ENCODE data around the gene ARAP1. TPM values are rescaled to one million over a fixed set of nuclear protein-coding genes. Genes with fewer than 3 reads are reported as not detected.
A peak's percentile ranks its signal among the peaks of the same experiment; 100 is the strongest.

ARAP1 gene
- total RNA-seq, 2 donors from 2014 or later = 70.4 to 89.8 TPM

DNA sequence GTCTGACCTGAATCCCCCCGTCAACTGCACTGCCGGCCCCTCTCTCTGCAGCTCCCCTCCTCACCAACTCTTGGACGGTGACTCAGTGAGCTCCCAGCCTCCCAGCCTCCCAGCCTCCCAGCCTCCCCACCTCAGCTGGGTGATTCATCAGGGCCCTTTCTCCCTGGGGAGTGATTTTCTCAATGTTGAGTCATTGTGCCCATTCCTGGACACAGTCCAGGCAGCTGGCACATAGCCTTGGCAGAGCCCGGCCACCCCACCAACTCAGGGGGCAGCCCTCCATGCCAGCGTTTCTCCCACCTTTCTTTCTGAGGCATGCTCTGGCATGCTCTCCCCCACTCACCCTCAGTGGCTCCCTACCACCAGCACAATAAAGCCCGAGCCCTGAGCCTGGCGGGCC lies 108.7 kb downstream of the ARAP1 start:
- no peak overlapping the region for H3K4me3 ChIP-seq
- TF ChIP-seq CTCF (IDR thresholded peaks at IDR 0.05) = no peak
- intact Hi-C loops (cut with DNase I) = loop anchor here (2.0 to 5.0 kb wide), 2 partner anchors 57 to 171 kb away; no protein-coding TSS in a partner anchor
- DNase-seq = no peak
- H3K4me1 ChIP-seq = peaks cover 10% of the 10 kb centered on the region
- no peaks in the 10 kb centered on the region for H3K36me3 ChIP-seq
- H3K9ac ChIP-seq (ENCODE audit: low read depth in 2 of 2, low read length in 2 of 2) = no peak overlapping the region
- no peak overlapping the region for H3K27ac ChIP-seq
- no peaks in the 10 kb centered on the region for H3K9me3 ChIP-seq
- peaks cover 10% of the 10 kb centered on the region for H3K27me3 ChIP-seq

DNA sequence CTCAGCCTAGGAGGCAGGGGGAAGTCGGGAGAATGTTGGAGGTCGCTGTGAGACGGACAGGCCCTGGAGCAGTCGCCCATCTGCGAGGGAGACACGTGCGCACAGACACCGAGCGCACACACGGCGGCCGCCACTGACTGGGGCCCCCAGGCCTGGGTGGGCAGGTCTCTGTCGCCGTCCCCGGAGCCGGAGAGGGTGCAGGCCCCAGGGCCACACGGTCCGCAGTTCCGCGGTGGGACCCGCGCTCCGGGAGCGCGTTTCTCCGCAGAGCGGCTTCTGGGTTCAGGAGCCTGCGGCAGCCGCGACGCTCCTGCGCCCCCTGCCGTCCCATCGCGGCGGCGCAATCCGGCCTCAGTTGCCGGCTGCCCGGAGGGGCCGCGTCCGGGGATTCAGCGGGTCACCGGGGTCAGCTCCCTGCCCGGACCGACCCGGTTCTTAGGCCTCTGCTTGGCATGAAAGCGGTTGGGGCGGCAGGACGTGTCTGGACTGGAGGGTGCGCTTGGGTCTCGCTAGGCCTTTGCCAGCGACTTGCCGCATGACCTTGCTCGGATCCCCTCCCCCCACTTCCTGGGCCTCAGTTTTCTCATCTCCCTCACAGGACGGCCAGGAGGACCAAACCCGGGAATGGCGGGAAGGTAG lies 109.2 kb downstream of the ARAP1 start:
- peak; percentile 98 for TF ChIP-seq CTCF (IDR thresholded peaks at IDR 0.05)
- Histone ChIP-seq H3K27ac (no peak overlapping the region), H3K36me3 (no peaks in the 10 kb centered on the region), H3K4me3 (peak overlapping the region; percentile 53), H3K9me3 (no peaks in the 10 kb centered on the region), H3K27me3 (peaks cover 10% of the 10 kb centered on the region), H3K4me1 (peaks cover 10% of the 10 kb centered on the region), H3K9ac (ENCODE audit: low read depth in 2 of 2, low read length in 2 of 2) (no peak overlapping the region)
- intact Hi-C loops (cut with DNase I) = loop anchor here (2.0 to 5.0 kb wide), 2 partner anchors 56 to 171 kb away; no protein-coding TSS in a partner anchor
- peak; percentile 57 for DNase-seq

DNA sequence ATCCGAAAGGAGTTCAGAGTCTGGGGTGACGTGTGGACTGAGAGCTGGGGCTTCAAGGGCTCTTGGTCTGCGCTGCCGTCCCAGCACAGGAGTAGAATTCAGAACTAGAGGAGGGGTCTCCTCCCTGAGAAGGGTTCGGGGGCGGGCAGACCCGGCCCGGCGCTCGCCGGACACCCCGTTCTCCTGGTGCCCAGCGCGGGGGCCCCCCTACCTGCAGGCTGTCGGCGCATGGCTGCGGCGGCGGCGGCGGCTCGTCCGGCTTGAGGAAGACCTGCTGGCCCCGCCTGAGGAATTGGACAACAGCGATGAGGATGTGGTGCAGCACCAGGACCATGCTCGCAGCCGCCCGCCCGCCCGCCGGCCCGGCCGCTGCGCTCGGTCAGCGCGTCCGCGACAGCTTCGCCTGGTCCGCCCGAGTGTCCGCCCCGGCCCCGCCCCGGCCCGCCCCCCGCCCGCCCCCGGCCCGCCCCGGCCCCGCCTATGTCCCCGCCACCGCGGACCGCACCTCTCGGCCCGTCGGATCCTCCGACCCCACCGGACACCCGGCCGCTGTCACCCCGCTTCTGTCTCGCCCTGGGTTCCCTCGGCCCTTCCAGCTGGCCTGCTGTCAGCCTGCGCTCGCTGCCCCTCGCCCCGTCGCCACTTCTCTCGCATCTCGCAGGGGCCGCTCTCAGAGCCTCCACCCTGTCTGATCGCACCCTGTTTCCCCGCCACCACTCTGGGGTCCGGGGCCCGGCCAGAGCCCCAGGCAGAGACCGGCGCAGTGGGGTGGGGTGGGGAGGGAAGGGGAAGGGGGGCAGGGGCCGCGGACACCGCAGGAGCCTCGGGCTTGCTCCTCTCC lies 109.9 kb downstream of the ARAP1 start:
- Histone ChIP-seq H3K27ac (no peak overlapping the region), H3K4me1 (peaks cover 10% of the 10 kb centered on the region), H3K4me3 (peak overlapping the region; percentile 53), H3K27me3 (peaks cover 10% of the 10 kb centered on the region), H3K9ac (ENCODE audit: low read depth in 2 of 2, low read length in 2 of 2) (peak overlapping the region; percentile 4 to 50), H3K9me3 (no peaks in the 10 kb centered on the region), H3K36me3 (no peaks in the 10 kb centered on the region)
- intact Hi-C loops (cut with DNase I) = loop anchor here (2.0 to 5.0 kb wide), 2 partner anchors 55 to 170 kb away; no protein-coding TSS in a partner anchor
- DNase-seq = peak; percentile 33
- no peak for TF ChIP-seq CTCF (IDR thresholded peaks at IDR 0.05)

- intact Hi-C loops (cut with DNase I) = loop anchor here (2.0 to 5.0 kb wide), 2 partner anchors 55 to 169 kb away; no protein-coding TSS in a partner anchor
- Histone ChIP-seq H3K36me3 (no peaks in the 10 kb centered on the region), H3K27me3 (peaks cover 10% of the 10 kb centered on the region), H3K9ac (ENCODE audit: low read depth in 2 of 2, low read length in 2 of 2) (peak overlapping the region in 1 of 2 donors; percentile 4), H3K4me1 (peaks cover 10% of the 10 kb centered on the region), H3K27ac (no peak overlapping the region), H3K4me3 (peak overlapping the region; percentile 53), H3K9me3 (no peaks in the 10 kb centered on the region)
- no peak for TF ChIP-seq CTCF (IDR thresholded peaks at IDR 0.05)
- DNase-seq = no peak
Observed at GRCh38 chr11:72641522-72642042, 110.6 kb downstream of the ARAP1 start.

Data from colonic mucosa (tissue), 4 donors.